GM10266 (cell line): ENCODE results near the gene BHLHA9.
A peak's percentile ranks its signal among the peaks of the same experiment; 100 is the strongest.

ENCODE experiments used
- DNase-seq: peaks from one replicate; pipeline ENCODE4 v3.0.0; 2012; ENCODE audit errors: extremely low spot score
- TF ChIP-seq, protein P1 (sequence below): IDR thresholded peaks from 2 replicates; pipeline ENCODE4 v1.5.1; 2012; ENCODE audit warnings: mild to moderate bottlenecking, low read depth; ENCODE audit not compliant: control insufficient read depth, insufficient read depth; ENCODE audit errors: missing control alignments

BHLHA9 gene

GRCh38 chr17:1227917-1228780 lies 42.1 kb upstream of the BHLHA9 start:
- DNase-seq, result peak; percentile 85
- TF ChIP-seq, protein P1, sequence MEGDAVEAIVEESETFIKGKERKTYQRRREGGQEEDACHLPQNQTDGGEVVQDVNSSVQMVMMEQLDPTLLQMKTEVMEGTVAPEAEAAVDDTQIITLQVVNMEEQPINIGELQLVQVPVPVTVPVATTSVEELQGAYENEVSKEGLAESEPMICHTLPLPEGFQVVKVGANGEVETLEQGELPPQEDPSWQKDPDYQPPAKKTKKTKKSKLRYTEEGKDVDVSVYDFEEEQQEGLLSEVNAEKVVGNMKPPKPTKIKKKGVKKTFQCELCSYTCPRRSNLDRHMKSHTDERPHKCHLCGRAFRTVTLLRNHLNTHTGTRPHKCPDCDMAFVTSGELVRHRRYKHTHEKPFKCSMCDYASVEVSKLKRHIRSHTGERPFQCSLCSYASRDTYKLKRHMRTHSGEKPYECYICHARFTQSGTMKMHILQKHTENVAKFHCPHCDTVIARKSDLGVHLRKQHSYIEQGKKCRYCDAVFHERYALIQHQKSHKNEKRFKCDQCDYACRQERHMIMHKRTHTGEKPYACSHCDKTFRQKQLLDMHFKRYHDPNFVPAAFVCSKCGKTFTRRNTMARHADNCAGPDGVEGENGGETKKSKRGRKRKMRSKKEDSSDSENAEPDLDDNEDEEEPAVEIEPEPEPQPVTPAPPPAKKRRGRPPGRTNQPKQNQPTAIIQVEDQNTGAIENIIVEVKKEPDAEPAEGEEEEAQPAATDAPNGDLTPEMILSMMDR, result no peak

DNA sequence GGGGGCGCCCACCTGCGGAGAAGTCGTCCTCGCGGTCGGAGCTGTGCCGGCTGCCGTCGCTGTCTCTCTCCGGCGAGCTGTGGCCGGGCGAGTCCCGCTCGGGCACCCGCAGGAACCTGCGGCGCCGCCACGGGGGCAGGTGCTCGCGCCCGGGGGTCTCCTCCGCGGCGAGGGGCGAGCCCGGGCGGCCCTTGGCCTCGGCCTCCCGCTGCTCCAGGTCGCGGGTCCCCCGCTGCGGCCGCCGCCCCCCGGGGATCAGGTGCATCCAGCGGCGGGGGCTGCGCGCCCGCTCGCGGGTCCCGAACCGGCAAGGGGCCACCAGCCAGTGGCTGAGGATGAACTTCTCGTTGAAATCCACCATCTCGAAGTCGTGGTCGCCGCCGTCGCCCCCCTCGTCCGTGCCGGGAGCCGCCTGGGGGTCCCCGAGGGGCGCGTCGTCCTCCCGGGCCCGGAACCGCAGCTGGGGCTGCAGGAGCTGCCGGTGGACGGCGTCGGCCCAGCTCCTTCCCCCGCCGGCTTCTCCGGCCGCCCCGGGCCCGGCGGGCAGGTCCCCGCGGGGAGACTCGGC lies 41.4 kb upstream of the BHLHA9 start:
- peak; percentile 74 for DNase-seq
- TF ChIP-seq, protein P1, result no peak

- TF ChIP-seq, protein P1, result no peak
- peak; percentile 97 for DNase-seq
These were observed 40.8 kb upstream of the BHLHA9 start for GRCh38 chr17:1229349-1229899.

- DNase-seq, result no peak
- TF ChIP-seq, protein P1, result no peak
These were observed 40.2 kb upstream of the BHLHA9 start for GRCh38 chr17:1229900-1230501.

DNA sequence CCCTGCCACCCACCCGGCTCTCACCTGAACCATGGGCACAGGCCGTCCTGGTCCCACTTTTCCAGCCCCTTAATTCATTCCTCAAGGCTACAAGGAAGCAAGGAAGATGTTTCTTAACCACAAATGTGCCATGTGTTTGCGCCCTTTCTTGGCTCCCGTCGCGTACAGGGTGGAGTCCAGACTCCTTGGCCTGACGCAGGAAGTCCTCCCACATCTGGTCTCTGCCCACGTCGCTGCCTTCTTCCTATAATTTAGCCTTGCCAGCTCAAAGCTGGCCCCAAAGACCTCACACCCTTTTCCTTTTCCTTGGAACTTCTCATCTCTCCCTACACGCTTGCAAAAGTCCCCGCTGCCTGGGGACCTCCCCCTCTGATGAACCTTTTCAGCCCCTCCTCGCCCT lies 38.8 kb upstream of the BHLHA9 start:
- TF ChIP-seq, protein P1, result no peak
- DNase-seq, result no peak

DNA sequence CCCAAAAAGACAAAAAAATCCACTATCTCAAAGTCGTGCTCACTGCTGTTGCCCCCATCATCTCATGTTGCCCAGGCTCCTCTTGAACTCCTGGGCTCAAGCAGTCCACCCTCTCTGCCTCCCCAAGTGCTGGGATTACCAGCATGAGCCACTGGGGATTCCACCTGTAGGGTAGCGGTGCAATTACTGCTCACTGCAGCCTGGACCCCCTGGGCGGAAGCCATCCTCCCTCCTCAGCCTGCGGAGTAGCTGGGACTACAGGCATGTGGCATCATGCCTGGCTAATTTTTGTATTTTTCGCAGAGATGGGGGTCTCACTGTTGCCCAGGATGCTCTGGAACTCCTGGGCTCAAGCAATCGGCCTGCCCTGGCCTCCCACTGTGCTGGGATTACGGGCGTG lies 37.9 kb upstream of the BHLHA9 start:
- DNase-seq, result no peak
- TF ChIP-seq, protein P1, result no peak
